Loucy (cell line): ENCODE results near the gene NAALADL2.

Source experiments
- CTCF ChIP-seq: fragments of 200-600 bp; sonication (generic); conservative IDR thresholded peaks from 2 replicates; pipeline ENCODE4 v1.5.1; 2014; ENCODE audit warnings: mild to moderate bottlenecking, antibody characterized with exemption, low read length
- EZH2phosphoT487 ChIP-seq: fragments of 200-600 bp; IDR thresholded peaks from 2 replicates; pipeline ENCODE4 v1.6.1; 2018; ENCODE audit warnings: antibody characterized with exemption, mild to moderate bottlenecking, moderate library complexity, borderline replicate concordance

DNA sequence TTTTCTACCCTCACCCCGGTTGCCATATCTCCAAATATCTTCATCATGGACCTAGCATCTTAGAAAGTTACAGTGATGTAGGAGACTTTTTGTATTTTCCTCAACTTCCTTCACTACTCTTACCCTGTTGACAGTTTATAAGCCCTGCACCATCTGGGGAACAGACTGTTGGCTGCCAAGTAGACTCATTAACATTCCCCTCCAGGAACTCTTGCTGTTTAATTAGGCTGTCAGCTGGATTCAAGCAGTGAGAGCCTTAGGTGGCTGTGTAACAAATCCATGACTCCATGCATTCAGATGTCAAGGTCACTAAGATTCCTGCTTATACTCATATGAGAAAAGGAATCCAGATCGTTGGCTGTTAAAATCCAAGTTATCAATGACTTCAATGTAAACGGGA is 198.3 kb downstream of the NAALADL2 start:
- TF ChIP-seq CTCF (no peak), EZH2phosphoT487 (no peak)
